SU-DHL-6 (cell line): ENCODE measurements around the gene GSTM2.

ENCODE experiments used
- CTCF ChIP-seq: fragments of 200-600 bp; sonication (generic); IDR thresholded peaks from one replicate; pipeline ENCODE4 v1.5.1; 2017; ENCODE audit warnings: antibody characterized with exemption, mild to moderate bottlenecking, low read length, moderate library complexity; ENCODE audit not compliant: insufficient read depth, poor library complexity, severe bottlenecking
- EZH2phosphoT487 ChIP-seq: fragments of 200-600 bp; sonication (generic), shearing (Covaris generic); conservative IDR thresholded peaks from 2 replicates; pipeline ENCODE4 v1.6.1; 2018; ENCODE audit warnings: mild to moderate bottlenecking, antibody characterized with exemption, low read length, moderate library complexity, mixed read lengths

GRCh38 chr1:109687641-109688499, 20.0 kb downstream of the GSTM2 start, which contains the start of gene GSTM1:
- no peak for TF ChIP-seq CTCF
- no peak for TF ChIP-seq EZH2phosphoT487
